Endothelial cell of umbilical vein (primary cell): ENCODE measurements around the gene EEF1B2. TPM values are rescaled to one million over a fixed set of nuclear protein-coding genes. Genes with fewer than 3 reads are reported as not detected.
"Not testable (repeated sequence)": the region's sequence is repeated elsewhere in the genome, so short reads cannot be mapped to it uniquely, and the experiment has no call there.

Experiments used
- BruUV-seq: library from RNA; stranded (reverse); fragments of 400-500 nt; replicated peaks from 2 replicates; lab custom pipeline; 2021; lab: Mats Ljungman, UMichigan
- CTCF ChIA-PET: fragments of 300-600, 350-600 bp; sonication (Branson Sonifier 250); formaldehyde crosslinking; loops from one replicate; lab custom pipeline; 2021; ENCODE audit warnings: antibody characterized with exemption, inconsistent platforms; lab: Charles Lee
- POLR2A ChIA-PET: fragments of 300-600, 350-600 bp; sonication (Branson Sonifier 250); formaldehyde crosslinking; loops from one replicate; lab custom pipeline; 2021; ENCODE audit warnings: antibody characterized with exemption, inconsistent platforms; lab: Charles Lee
- DNase-seq: peaks from one replicate; pipeline ENCODE4 v3.0.0-alpha.2; 2011; ENCODE audit warnings: low read depth, low spot score
- FAIRE-seq: peaks from 2 replicates; lab custom pipeline; 2011; peaks lifted over from hg19 to GRCh38; lab: Jason Lieb, UNC
- H2AFZ ChIP-seq: 2 replicates; pipeline ENCODE4 v1.6.0; 2012; ENCODE audit warnings: low read depth, low read length, control low read depth, inconsistent platforms
- H3K27ac ChIP-seq: 2 replicates; pipeline ENCODE4 v1.5.1; 2011; ENCODE audit warnings: low read depth, mild to moderate bottlenecking, control low read depth, low read length, moderate library complexity; ENCODE audit not compliant: insufficient read depth
- H3K27me3 ChIP-seq, 2 experiments: 2 replicates each; pipeline versions ENCODE4 v1.6.0 to v1.6.1; 2011; ENCODE audit warnings: low read length in 2 of 2, mixed read lengths in 1 of 2; ENCODE audit not compliant: control insufficient read depth in 2 of 2, insufficient read depth in 2 of 2
- H3K36me3 ChIP-seq, 2 experiments: 2 replicates in 1 of 2; 3 replicates in 1 of 2; pipeline ENCODE4 v1.5.1; 2011; ENCODE audit warnings: low read length in 2 of 2, mild to moderate bottlenecking in 1 of 2, moderate library complexity in 1 of 2; ENCODE audit not compliant: control insufficient read depth in 2 of 2, insufficient read depth in 2 of 2; ENCODE audit errors: extremely low read depth in 1 of 2
- H3K4me1 ChIP-seq: 3 replicates; pipeline ENCODE4 v1.5.1; 2011; ENCODE audit warnings: mild to moderate bottlenecking, low read length; ENCODE audit not compliant: control insufficient read depth, insufficient read depth; ENCODE audit errors: extremely low read depth
- H3K4me2 ChIP-seq: 2 replicates; pipeline ENCODE4 v1.6.1; 2011; ENCODE audit warnings: low read length, control low read depth, mixed read lengths; ENCODE audit not compliant: insufficient read depth
- H3K4me3 ChIP-seq, 3 experiments: fragments of 200-600 bp in 1 of 3; sonication (generic), shearing (Covaris generic) in 1 of 3; replicated peaks in 1 of 3; 2 replicates each; pipeline ENCODE4 v1.5.1; 2011 to 2016; ENCODE audit warnings: control low read depth in 3 of 3, low read length in 3 of 3, mild to moderate bottlenecking in 2 of 3, inconsistent platforms in 1 of 3, low read depth in 1 of 3, moderate library complexity in 1 of 3; ENCODE audit not compliant: insufficient read depth in 1 of 3
- H3K79me2 ChIP-seq: 2 replicates; pipeline ENCODE4 v1.6.0; 2012; ENCODE audit warnings: low read length, inconsistent platforms; ENCODE audit not compliant: control insufficient read depth, insufficient read depth
- H3K9ac ChIP-seq: replicated peaks from 2 replicates; pipeline ENCODE3; 2011; ENCODE audit warnings: low read length, control low read depth; ENCODE audit not compliant: insufficient read depth; ENCODE audit errors: extremely low read depth
- H3K9me1 ChIP-seq: replicated peaks from 3 replicates; pipeline ENCODE4 v1.6.0; 2011; ENCODE audit warnings: mild to moderate bottlenecking, low read length; ENCODE audit not compliant: control insufficient read depth, insufficient read depth; ENCODE audit errors: extremely low read depth
- H3K9me3 ChIP-seq: replicated peaks from 2 replicates; pipeline ENCODE4 v1.5.1; 2012; ENCODE audit warnings: low read length, inconsistent platforms; ENCODE audit not compliant: control insufficient read depth, insufficient read depth
- H4K20me1 ChIP-seq: replicated peaks from 2 replicates; pipeline ENCODE3; 2011; ENCODE audit warnings: mild to moderate bottlenecking, low read length; ENCODE audit not compliant: control insufficient read depth, insufficient read depth; ENCODE audit errors: extremely low read depth
- CTCF ChIP-seq, 2 donors: IDR thresholded peaks; 1 replicate in 1 of 2; 2 replicates in 1 of 2; pipeline ENCODE4 v1.5.1; 2011; ENCODE audit warnings: low read length in 2 of 2, mild to moderate bottlenecking in 2 of 2, moderate library complexity in 2 of 2, control low read depth in 1 of 2, inconsistent platforms in 1 of 2, low read depth in 1 of 2; ENCODE audit not compliant: insufficient read depth in 1 of 2; ENCODE audit errors: extremely low read depth in 1 of 2
- EZH2 ChIP-seq: IDR thresholded peaks from 2 replicates; pipeline ENCODE4 v1.6.1; 2012; ENCODE audit warnings: borderline replicate concordance, low read depth, mild to moderate bottlenecking, moderate library complexity, low read length, inconsistent platforms; ENCODE audit not compliant: severe bottlenecking
- FOS ChIP-seq: IDR thresholded peaks from 2 replicates; pipeline ENCODE4 v1.6.1; 2011; ENCODE audit warnings: mild to moderate bottlenecking, low read length, moderate library complexity, borderline replicate concordance; ENCODE audit not compliant: insufficient read depth
- GATA2 ChIP-seq: IDR thresholded peaks from 2 replicates; pipeline ENCODE4 v1.7.0; 2011; ENCODE audit warnings: low read depth, mild to moderate bottlenecking, moderate library complexity, mixed read lengths, low read length; ENCODE audit not compliant: insufficient read length, insufficient read depth
- JUN ChIP-seq: IDR thresholded peaks from 2 replicates; pipeline ENCODE4 v1.6.1; 2011; ENCODE audit warnings: borderline replicate concordance, low read depth; ENCODE audit not compliant: insufficient read length, insufficient read depth
- MAX ChIP-seq: IDR thresholded peaks from 2 replicates; pipeline ENCODE4 v1.6.1; 2011; ENCODE audit not compliant: insufficient read depth, insufficient read length
- MYC ChIP-seq: IDR thresholded peaks from one replicate; pipeline ENCODE4 v1.6.1; 2011; ENCODE audit warnings: mild to moderate bottlenecking, low read depth, low read length
- POLR2A ChIP-seq: IDR thresholded peaks from 2 replicates; pipeline ENCODE4 v1.6.1; 2012; ENCODE audit warnings: low read depth, mild to moderate bottlenecking, control low read depth, low read length
- POLR2AphosphoS5 ChIP-seq: IDR thresholded peaks from 2 replicates; pipeline ENCODE4 v1.6.1; 2012; ENCODE audit warnings: low read depth, mild to moderate bottlenecking, control low read depth, low read length, moderate library complexity; ENCODE audit not compliant: insufficient read depth
- dilution Hi-C: fragments of 300-500 bp; cut with MboI; formaldehyde crosslinking; loops from one replicate; pipeline ENCODE4 v1.15.0; 2019; ENCODE audit warnings: low sequenced_read_pairs; ENCODE audit not compliant: extremely low pct_ligation_motif_present
- intact Hi-C: fragments of 100-400 bp; cut with micrococcal nuclease; formaldehyde crosslinking; loops from one replicate; pipeline ENCODE4 v1.10.0; 2022
- polyA plus RNA-seq, 4 experiments: library from polyadenylated mRNA; depleted of rRNA in 3 of 4; stranded (reverse) in 3 of 4; unstranded in 1 of 4; fragments of >200 nt; gene quantifications; 2 replicates each; pipeline versions ENCODE4 v1.2.1 to v1.2.3, GENCODE V29; 2011 to 2012; ENCODE audit warnings: missing spikeins in 1 of 4
- total RNA-seq: library from RNA; stranded (reverse); gene quantifications from 2 replicates; pipeline ENCODE4 v1.2.3, GENCODE V29; 2021

EEF1B2 gene
- total and polyA plus RNA-seq, 2 donors (not counting 3 experiments of a cell fraction or from before 2014, with no cell fraction given), result 454 to 576 TPM

GRCh38 chr2:206160807-206161179 lies 1.1 kb downstream of the EEF1B2 start:
- CTCF ChIA-PET, result no interaction called here
- no peak for DNase-seq
- H3K4me1 ChIP-seq, result peaks cover 27% of the 10 kb centered on the region
- intact Hi-C loops (loop anchor here (5.0 kb wide), 1 partner anchor 232 kb away; no protein-coding TSS in a partner anchor), dilution Hi-C loops (no loop called here)
- H2AFZ ChIP-seq, result no peak overlapping the region
- H3K9me1 ChIP-seq, result no peaks in the 10 kb centered on the region
- H3K36me3 ChIP-seq, result peaks cover 3 to 23% of the 10 kb centered on the region in 2 experiments
- POLR2A ChIA-PET, result no interaction called here
- FAIRE-seq, result no peak
- no peaks in the 10 kb centered on the region for H3K27me3 ChIP-seq
- peak overlapping the region; percentile 72 to 97 (median 96) for H3K4me3 ChIP-seq
- H4K20me1 ChIP-seq, result no peaks in the 10 kb centered on the region
- TF ChIP-seq EZH2, result no peak
- TF ChIP-seq POLR2A, result no peak
- no peak for TF ChIP-seq POLR2AphosphoS5
- no peak for TF ChIP-seq GATA2
- no peak for TF ChIP-seq MAX
- no peak for TF ChIP-seq CTCF (IDR thresholded peaks at IDR 0.05; ENCODE audit: extremely low read depth in 1 of 2, insufficient read depth in 1 of 2, low read depth in 1 of 2, low read length in 2 of 2)
- no peak for TF ChIP-seq JUN
- no peak for TF ChIP-seq MYC
- no peak for TF ChIP-seq FOS
- H3K27ac ChIP-seq, result peak overlapping the region; percentile 67
- H3K9me3 ChIP-seq, result no peaks in the 10 kb centered on the region
- H3K79me2 ChIP-seq, result peaks cover 67% of the 10 kb centered on the region
- H3K9ac ChIP-seq, result peak overlapping the region; percentile 74
- BruUV-seq, result no TSS peak
- H3K4me2 ChIP-seq, result peak overlapping the region; percentile 94

GRCh38 chr2:206162401-206162800 lies 2.7 kb downstream of the EEF1B2 start:
- H3K27me3 ChIP-seq, H3K27ac ChIP-seq, FAIRE-seq, H3K4me3 ChIP-seq, H4K20me1 ChIP-seq, H3K9me1 ChIP-seq, POLR2A ChIA-PET, BruUV-seq, CTCF ChIA-PET, H2AFZ ChIP-seq, DNase-seq, H3K9ac ChIP-seq, dilution Hi-C loops, H3K9me3 ChIP-seq: not testable (repeated sequence)
- Histone ChIP-seq H3K79me2 (peaks cover 53% of the 10 kb centered on the region), H3K4me2 (peak overlapping the region; percentile 60), H3K4me1 (peaks cover 21% of the 10 kb centered on the region), H3K36me3 (peaks cover 3 to 23% of the 10 kb centered on the region in 2 experiments)
- intact Hi-C loops, result loop anchor here (5.0 kb wide), 1 partner anchor 230 kb away; no protein-coding TSS in a partner anchor
